ENCODE results near the gene HID1.

The HID1 gene

GRCh38 chr17:74964246-74964761, 8.3 kb downstream of the HID1 start:
- no peak for TF ChIP-seq CTCF (conservative IDR thresholded peaks at IDR 0.05; ENCODE audit: low read depth, low read length)
- Histone ChIP-seq H3K27me3 (ENCODE audit: insufficient read depth, low read depth) (no peaks in the 10 kb centered on the region; the same call in 1 of the 2 replicates), H3K9ac (no peak overlapping the region)

GRCh38 chr17:74963656-74964055, 8.9 kb downstream of the HID1 start:
- Histone ChIP-seq H3K79me2 (ENCODE audit: insufficient read depth, low read depth) (no peaks in the 10 kb centered on the region), H2AFZ (ENCODE audit: low read depth) (no peak overlapping the region), H3K4me2 (no peak overlapping the region), H4K20me1 (ENCODE audit: insufficient read depth) (no peaks in the 10 kb centered on the region), H3K4me3 (IDR thresholded peaks at IDR 0.05; ENCODE audit: insufficient read depth, low read depth, low read length) (no peak overlapping the region), H3K27me3 (ENCODE audit: insufficient read depth, low read depth) (no peaks in the 10 kb centered on the region; the same call in 1 of the 2 replicates), H3K36me3 (ENCODE audit: insufficient read depth) (no peaks in the 10 kb centered on the region), H3K27ac (no peak overlapping the region), H3K4me1 (ENCODE audit: low read depth, poor library complexity, severe bottlenecking) (peaks cover 15% of the 10 kb centered on the region), H3K9ac (no peak overlapping the region)
- TF ChIP-seq CTCF (conservative IDR thresholded peaks at IDR 0.05; ENCODE audit: low read depth, low read length), result no peak

More at GRCh38 chr17:74964246-74964761, 8.3 kb downstream of the HID1 start:
- H3K4me2 ChIP-seq, result no peak overlapping the region
- H3K79me2 ChIP-seq (ENCODE audit: insufficient read depth, low read depth), result no peaks in the 10 kb centered on the region
- no peak overlapping the region for H2AFZ ChIP-seq (ENCODE audit: low read depth)
- H3K27ac ChIP-seq, result no peak overlapping the region
- no peaks in the 10 kb centered on the region for H3K36me3 ChIP-seq (ENCODE audit: insufficient read depth)
- no peak overlapping the region for H3K4me3 ChIP-seq (IDR thresholded peaks at IDR 0.05; ENCODE audit: insufficient read depth, low read depth, low read length)
- H4K20me1 ChIP-seq (ENCODE audit: insufficient read depth), result no peaks in the 10 kb centered on the region
- peaks cover 15% of the 10 kb centered on the region for H3K4me1 ChIP-seq (ENCODE audit: low read depth, poor library complexity, severe bottlenecking)

GRCh38 chr17:74962622-74963394, 9.8 kb downstream of the HID1 start:
- H3K27me3 ChIP-seq (ENCODE audit: insufficient read depth, low read depth), result no peaks in the 10 kb centered on the region; the same call in 1 of the 2 replicates

GRCh38 chr17:74961657-74962350, 10.8 kb downstream of the HID1 start:
- no peak overlapping the region for H3K27ac ChIP-seq
- peak overlapping the region; percentile 7; the same call in 1 of the 2 replicates for H2AFZ ChIP-seq (ENCODE audit: low read depth)
- H3K4me2 ChIP-seq, result peak overlapping the region; percentile 36; the same call in 1 of the 2 replicates

More at GRCh38 chr17:74962622-74963394, 9.8 kb downstream of the HID1 start:
- no peak for TF ChIP-seq CTCF (conservative IDR thresholded peaks at IDR 0.05; ENCODE audit: low read depth, low read length)
- H3K36me3 ChIP-seq (ENCODE audit: insufficient read depth), result no peaks in the 10 kb centered on the region
- no peaks in the 10 kb centered on the region for H4K20me1 ChIP-seq (ENCODE audit: insufficient read depth)
- H3K79me2 ChIP-seq (ENCODE audit: insufficient read depth, low read depth), result no peaks in the 10 kb centered on the region
- H3K4me1 ChIP-seq (ENCODE audit: low read depth, poor library complexity, severe bottlenecking), result peaks cover 15% of the 10 kb centered on the region
- no peak overlapping the region for H3K4me3 ChIP-seq (IDR thresholded peaks at IDR 0.05; ENCODE audit: insufficient read depth, low read depth, low read length)
- H2AFZ ChIP-seq (ENCODE audit: low read depth), result no peak overlapping the region
- H3K27ac ChIP-seq, result no peak overlapping the region
- no peak overlapping the region for H3K9ac ChIP-seq
- no peak overlapping the region for H3K4me2 ChIP-seq

More at GRCh38 chr17:74961657-74962350, 10.8 kb downstream of the HID1 start:
- peak; percentile 90 for TF ChIP-seq CTCF (conservative IDR thresholded peaks at IDR 0.05; ENCODE audit: low read depth, low read length)
- Histone ChIP-seq H4K20me1 (ENCODE audit: insufficient read depth) (no peaks in the 10 kb centered on the region), H3K36me3 (ENCODE audit: insufficient read depth) (no peaks in the 10 kb centered on the region), H3K9ac (no peak overlapping the region), H3K27me3 (ENCODE audit: insufficient read depth, low read depth) (peaks cover 2% of the 10 kb centered on the region; the same call in 1 of the 2 replicates), H3K4me3 (IDR thresholded peaks at IDR 0.05; ENCODE audit: insufficient read depth, low read depth, low read length) (no peak overlapping the region), H3K79me2 (ENCODE audit: insufficient read depth, low read depth) (no peaks in the 10 kb centered on the region), H3K4me1 (ENCODE audit: low read depth, poor library complexity, severe bottlenecking) (peaks cover 15% of the 10 kb centered on the region)
